ENCODE results near the gene STPG2.
"Not testable (repeated sequence)": the region's sequence is repeated elsewhere in the genome, so short reads cannot be mapped to it uniquely, and the experiment has no call there.

The STPG2 gene

DNA sequence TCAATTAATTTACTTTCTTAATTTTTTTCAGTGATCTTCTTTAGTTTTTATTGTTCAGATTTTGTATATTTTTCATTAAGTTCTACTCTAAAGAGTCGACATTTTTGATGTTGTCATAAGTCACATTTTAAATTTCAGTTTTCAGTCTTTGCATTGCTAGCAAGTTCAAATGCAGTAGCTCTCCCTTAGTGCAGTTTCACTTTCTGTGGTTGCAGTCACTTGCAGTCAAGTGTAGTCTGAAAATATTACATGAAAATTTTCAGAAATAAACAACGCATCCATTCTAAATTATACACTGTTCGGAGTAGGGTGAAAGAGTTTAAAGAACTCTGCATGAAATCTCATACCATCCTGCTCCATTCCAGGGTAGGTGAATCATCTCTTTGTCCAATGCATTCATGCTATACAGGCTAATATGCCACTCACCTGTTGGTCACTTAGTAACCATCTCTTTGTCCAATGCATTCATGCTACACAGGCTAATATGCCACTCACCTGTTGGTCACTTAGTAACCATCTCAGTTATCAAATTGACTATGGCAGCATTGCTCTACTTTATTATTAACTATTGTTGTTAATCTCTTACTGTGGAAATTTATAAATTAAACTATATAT lies 356.9 kb downstream of the STPG2 start:
- DNase-seq (ENCODE audit: low read depth) = no peak

DNA sequence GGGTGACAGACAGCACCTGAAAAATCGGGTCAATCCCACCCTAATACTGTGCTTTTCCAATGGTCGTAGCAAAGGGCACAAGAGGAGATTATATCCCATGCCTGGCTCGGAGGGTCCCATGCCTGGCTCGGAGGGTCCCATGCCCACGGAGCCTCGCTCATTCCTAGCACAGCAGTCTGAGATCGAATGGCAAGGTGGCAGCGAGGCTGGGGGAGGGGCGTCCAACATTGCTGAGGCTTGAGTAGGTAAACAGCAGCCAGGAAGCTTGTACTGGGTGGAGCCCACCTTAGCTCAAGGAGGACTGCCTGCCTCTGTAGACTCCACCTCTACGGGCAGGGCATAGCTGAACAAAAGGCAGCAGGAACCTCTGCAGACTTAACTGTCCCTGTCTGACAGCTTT lies 365.1 kb downstream of the STPG2 start:
- no peak for DNase-seq (ENCODE audit: low read depth)

DNA sequence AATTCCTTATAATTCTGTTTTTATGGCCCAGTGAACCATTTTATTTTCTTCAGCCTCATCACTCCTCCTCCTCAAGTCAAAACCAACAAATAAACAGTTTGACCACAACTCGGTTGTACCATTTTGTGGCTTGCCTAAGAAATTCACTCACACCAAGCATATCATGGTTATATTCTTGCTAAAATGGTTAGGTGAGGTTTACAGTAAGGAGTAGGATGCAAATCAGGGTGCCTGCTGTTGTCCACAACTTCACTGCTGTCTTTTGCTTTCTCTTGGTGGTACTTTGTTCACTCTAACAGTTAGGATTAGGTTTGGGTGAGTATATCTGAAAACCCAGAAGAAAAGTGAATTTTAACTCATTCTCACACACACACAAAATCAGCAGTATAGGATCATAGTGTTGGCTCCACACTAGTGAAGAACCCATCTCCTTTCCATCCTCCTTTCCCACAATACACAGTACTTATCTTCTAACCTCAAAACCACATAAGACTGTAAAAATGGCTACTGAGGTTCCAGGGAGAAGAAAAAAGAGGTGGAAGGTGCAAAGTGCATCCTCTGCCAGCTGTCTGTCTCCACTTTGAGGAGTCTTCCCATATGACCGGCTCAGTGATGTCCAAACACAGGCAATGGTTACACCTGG lies 368.8 kb downstream of the STPG2 start:
- DNase-seq (ENCODE audit: low read depth) = no peak

DNA sequence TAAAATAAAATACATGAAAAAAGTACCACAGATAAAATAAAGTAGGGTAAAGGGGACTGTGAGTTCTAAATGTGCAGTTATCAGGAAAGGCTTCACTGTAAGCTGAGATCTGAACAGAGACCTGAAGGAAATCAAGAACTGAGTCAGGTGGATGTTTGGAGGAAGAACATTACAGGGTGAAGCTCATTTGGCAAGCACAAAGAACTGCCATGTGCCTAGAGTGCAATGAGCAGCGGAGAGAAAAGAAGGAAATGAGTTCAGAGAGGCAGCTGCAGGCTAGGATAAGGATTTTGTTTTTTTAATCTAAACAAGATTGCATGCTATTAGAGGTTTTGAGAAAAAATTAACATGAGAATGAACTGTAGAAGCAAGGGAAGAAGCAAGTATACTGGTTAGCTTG lies 373.1 kb downstream of the STPG2 start:
- no peak for DNase-seq (ENCODE audit: low read depth)

DNA sequence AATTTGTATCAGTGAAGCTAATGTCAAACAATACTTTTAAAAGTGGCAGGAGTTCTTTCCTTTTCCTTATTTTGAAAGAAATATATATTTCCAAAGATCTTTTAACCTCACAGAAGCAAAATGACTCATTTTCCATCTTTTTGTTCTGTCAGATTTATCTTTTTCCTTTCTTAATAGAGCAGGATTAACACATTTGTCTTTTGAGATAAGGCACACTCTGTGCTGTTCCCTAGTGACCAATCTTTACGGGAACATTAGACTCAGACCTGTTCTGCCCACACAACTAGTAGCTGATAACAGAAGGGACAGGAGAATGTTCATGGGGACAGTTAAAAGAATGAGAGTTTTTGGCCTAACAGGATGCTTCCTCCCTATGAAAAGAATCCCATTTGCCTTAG lies 381.2 kb downstream of the STPG2 start:
- no peak for DNase-seq (ENCODE audit: low read depth)

DNA sequence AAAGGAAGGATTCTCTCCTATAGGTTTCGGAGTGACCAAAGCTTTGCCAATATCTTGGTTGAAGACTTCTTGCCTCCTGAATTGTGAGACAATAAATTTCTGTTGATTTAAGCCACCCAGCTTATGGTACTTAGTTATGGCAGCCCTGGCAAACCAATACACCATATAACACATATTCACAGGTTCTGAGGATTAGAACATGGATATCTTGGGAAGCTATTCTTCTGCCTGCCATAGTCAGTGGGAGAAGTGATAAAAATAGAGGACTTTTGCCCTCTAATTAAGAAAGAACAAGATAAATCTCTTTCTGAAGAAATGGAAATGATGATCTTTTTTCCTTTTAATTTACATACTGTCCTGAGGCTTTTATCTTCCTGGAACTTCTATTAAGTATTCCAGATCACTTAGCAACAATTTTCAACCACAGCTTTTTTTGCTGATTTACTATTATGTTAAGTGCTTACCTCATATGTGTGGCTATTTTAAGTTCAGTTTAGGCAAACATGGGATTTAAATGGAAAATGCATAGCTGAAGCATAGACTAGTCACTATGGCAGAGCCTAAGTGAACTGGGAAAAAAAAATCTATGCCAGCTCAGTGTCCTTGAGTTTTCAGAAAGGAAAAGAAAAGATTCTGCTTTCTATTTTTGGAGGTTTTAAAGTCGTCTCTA lies 381.7 kb downstream of the STPG2 start:
- DNase-seq (ENCODE audit: low read depth) = no peak

DNA sequence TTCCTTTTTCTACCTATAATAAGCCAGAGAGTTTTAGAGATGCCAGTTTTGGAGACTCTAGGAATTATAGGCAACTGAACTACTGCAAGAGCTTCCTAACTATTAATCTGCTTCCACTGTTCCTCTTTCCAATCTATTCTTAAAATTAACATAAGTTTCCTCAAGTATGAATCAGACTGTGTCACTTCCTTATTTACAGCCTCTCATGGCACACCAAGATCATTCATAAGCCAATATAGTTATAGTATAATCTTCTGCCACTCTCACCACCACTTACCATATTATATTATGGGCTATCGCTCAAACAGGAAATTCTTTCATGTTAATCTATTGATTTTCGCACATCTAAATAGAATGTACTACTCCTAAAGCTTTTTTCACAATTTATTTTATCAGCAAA lies 383.5 kb downstream of the STPG2 start:
- no peak for DNase-seq (ENCODE audit: low read depth)

DNA sequence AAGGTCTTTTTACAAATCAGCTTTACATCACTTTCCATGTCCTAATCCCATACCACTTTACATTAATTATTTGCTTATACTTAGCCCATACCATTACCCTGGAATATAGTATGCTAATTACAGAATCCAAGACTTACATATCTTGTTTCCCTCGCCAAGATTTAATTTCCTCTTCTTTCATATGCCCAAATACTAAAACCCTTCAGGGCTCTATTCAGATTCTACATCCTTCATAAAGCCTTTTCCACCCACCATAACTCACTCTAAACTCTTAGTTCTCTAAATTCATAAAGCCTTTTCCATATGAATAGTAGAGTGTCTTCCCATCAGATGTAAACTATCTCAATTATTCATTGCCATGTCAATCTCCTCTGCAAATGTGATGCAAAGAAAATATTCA lies 390.7 kb downstream of the STPG2 start:
- no peak for DNase-seq (ENCODE audit: low read depth)

DNA sequence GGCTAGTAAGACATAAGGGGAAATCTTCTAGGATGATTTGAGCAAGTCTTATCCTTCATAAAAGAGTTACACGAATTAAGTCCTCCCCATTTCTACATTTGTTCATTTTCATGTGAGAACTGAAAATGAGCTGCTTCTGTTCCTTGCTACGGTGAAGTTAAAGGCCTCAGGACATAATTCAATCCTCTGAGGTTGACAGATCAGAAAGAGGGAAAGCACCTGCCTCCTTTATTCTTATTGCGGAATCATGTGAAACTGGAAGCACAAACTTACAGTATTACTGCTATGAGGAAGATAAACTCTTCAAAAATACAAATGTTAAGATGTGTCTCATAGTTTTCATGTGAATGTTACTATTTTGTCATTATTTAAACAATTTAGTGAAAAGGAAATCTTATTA lies 395.3 kb downstream of the STPG2 start:
- DNase-seq (ENCODE audit: low read depth) = no peak

DNA sequence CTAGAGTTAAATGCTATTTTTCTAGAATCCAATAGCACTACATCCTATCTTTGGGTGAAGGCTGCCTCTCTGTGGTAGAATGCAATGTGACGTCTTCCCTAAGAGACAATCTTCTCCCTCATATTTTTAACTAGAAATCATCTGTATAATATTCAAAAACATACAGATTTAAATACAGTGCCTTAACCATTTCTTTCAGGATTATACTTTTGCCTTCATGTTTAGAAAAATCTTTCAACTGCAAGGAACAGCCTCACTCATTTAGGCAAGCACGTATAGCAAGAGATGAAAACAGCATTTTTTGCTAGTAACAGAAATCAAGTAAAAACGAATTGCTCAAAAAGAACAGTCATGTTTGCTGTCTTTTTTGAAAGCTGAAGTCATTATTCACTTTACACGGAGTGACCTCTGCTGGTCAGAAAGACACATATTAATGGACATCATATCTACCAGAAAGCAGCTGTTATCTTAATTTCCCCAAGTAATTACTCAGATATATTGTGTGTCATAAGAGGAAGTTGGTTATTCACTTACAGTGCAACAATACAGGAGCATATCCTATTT lies 422.3 kb downstream of the STPG2 start:
- no peak for DNase-seq (ENCODE audit: low read depth)

DNA sequence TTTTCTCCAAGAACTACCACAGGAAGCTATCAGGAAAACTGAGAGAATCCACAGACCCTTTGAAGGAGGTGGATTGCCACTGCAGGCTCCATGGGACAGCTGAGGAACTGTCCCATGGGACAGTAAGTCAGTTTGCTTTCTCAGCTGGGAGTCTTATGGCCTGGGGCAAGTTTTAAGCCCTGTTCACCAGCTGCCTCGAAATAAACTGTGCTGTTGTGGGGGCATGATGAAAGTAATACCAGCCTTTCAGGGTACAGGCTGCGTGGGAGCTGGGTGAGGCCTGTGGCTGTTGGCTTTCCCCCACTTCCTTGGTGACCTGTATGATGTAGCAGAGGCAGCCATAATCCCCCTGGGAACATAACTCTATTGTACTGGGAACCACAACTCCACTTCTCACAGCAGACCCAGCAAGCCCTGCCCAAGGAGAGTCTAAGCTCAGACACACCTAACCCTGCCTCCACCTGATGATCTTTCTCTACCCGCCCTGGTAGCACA lies 452.1 kb downstream of the STPG2 start:
- DNase-seq (ENCODE audit: low read depth) = no peak

DNA sequence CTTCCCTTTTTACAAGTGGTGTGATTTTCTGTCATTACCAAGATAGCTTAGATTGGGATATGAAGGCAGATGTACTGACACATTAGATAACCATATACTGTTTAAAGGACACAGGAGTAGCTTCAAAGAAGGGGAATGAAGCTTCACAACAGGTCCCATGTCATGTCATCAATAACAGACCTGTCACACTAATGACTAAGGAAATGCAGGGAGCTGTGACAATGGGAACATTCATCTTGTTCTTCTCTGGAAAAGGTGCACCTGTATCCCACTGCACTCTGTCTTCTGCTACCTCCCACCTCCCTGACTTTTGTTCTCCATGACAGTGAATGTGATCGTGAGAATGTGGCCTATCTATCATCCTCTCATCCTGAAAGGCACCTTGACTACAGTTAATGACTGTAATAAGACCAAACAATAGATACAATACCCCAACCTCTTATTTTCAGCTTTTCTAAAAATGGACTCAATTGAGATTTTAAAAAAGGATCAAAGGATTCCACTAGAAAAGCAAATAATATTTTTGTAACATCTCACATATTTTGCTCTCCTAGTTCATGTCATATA lies 472.5 kb downstream of the STPG2 start:
- no peak for DNase-seq (ENCODE audit: low read depth)

DNA sequence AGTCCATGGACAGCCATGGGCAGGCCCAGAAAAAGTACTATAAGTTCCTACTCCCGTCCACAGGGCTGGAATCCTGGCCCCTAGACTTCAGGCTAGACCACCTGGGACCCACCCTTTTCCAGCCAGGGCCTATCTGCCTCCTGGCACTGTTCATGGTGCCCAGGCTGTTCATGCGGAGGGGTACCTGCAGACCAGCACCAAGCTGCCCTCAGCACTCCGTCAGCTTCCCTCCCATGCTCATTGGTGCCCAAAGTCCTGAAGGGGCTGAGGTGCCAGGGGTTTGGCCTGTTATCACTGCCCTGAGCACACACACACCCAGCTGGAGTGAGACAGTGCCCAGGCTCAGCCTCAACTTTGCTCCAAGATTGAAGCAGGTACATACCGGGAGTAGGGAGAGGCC lies 477.7 kb downstream of the STPG2 start:
- DNase-seq (ENCODE audit: low read depth) = no peak

DNA sequence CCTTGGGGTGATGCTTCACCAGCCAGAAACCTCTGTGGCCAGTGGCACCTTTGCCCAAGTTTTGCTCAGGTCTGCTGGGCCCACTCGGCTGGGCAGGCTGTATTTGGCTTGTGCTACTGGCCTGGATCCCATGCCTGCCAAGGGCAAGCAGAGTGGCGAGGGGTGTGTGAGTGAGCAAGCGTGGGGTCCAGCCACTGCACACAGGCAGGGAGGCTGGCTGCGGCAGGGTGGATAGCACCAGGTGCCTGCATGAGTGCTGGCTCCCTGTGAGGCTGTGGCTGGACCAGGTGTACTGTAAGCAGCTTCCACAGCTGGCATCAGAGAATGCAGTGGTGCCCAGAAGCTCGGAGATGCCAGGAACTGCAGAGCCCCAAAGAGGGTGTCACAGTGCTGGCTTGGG lies 478.5 kb downstream of the STPG2 start:
- no peak for DNase-seq (ENCODE audit: low read depth)

DNA sequence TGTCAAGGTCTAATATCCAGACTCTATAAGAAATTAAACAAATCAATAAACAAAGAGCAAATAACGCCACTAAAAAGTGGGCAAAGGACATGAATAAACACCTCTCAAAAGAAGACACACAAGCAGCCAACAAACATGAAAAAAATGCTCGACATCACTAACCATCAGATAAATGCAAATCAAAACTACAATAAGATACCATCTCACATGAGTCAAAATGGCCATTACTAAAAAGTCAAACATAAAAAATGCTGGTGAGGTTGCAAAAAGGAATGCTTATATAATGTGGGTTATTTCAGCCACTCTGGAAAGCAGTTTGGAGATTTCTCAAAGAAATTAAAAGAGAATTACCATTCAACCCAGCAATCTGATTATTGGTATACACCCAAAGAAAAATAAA lies 481.1 kb downstream of the STPG2 start:
- no peak for DNase-seq (ENCODE audit: low read depth)

DNA sequence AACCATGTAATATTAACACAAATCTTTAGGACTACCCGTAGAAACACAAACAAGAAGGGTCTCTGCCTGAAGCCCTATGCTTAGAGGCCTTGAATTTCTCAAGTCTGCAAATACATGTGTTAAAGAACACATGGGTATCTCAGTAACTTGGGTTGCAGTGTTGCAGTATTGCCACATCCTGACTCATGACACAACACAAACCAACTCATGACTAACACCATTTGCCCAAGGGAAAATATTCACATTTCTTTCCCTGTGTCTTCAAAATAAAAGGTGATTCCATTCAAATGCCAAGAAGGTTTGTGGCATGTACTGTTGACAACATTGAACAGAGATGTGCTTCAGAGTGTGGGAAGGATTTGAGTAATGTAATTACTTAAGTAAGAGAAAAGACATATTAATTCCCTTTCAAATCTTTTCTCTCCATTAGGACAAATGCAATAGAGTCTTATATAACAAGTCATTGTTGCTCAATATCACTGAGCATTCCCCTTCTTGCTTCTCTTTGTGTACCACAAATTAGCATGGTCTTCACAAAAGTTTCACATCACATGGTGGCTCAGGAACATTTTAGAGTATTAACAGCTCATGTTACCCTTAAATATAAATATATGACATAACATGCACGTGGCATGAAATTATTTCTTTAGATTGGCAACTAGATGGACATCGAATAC lies 487.1 kb downstream of the STPG2 start:
- DNase-seq (ENCODE audit: low read depth) = no peak

DNA sequence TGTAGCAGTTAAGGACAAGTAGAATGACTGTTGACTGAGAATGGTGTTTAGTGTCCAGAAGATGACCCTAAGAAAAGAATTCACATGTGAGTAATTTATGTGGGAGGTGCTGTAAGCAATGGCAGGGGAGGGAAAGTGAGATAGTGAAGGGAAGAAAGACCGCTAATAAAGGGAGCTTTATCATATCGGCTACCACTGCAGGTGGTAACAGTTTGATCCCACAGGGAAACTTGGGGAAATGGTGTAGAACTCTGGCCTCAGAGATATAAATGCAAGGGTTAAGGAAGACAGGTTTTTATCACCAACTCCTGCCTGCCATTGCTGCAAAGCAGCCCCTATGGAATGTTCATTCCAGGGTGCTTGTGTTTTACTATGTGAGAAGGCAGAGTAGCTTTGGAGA lies 489.6 kb downstream of the STPG2 start:
- DNase-seq (ENCODE audit: low read depth) = no peak

DNA sequence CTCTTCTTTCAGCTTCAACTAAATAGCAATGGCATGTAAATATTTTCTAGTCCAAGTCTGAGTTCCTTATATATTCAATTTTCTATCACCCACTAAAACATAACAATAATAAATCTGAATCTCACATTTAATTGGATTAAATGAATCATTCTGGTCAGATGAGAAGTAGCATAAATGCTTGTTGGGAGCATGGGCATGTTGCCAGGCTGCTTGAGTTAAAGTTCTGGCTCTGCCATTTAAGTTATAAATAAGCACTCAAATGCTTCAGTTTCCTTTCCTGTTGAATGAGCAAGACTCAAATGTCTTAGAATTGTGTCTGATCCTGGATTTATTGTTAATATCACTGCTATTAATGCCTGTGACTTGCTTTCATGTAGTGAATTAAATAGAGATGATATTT lies 496.3 kb downstream of the STPG2 start:
- DNase-seq (ENCODE audit: low read depth) = no peak

DNA sequence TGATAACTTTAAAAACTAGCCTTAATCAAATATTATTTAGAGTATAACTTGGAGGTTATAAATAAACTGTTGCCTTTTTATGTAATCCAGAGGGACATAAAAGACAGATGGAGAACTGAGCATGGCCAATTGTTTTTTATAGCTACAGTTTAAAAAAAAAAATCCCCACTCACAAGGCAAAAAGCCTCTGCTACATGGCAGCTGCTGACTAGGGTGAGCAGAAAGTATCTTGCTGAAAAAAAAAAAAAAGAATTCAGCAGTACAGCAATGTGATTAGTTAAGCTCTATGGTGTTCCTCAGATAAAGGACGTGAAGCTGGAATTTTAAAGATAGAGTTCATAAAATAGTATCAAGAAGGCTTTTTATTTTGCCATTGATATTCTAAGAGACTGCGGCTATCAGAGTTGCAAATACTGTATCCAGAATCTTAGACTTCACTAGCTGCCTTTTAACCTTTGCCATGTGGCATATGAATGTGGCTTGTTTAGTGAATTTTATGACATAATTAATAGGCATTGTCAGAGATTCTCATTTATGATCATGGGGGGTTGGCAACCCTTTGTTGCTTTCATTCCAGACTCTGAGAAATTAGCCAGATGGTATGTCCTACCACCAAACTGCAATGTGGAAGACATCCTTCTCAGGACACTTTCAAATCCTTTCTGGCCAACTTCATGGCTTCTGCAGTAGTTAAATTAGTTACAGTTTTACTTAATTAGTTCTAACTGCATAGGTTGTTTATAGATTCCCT lies 498.0 kb downstream of the STPG2 start:
- DNase-seq (ENCODE audit: low read depth) = no peak

DNA sequence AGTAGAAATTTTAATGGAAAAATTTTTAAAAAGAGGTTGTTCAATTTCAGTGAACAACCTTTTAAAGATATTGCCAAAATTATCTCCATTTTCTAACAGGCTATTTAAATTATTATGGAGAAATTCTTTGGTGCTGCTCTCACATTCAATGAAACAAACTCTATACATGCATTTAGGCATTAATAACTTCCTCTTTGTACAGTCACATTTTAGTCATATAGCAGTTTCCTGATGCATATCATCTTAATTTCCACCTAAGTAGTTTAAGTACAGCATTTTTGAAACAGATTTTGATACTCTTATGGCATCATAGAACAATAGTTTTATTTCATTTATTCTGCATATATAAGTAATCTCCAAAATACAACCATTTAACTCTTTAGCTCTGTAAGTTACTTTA lies 500.1 kb downstream of the STPG2 start:
- no peak for DNase-seq (ENCODE audit: low read depth)

DNA sequence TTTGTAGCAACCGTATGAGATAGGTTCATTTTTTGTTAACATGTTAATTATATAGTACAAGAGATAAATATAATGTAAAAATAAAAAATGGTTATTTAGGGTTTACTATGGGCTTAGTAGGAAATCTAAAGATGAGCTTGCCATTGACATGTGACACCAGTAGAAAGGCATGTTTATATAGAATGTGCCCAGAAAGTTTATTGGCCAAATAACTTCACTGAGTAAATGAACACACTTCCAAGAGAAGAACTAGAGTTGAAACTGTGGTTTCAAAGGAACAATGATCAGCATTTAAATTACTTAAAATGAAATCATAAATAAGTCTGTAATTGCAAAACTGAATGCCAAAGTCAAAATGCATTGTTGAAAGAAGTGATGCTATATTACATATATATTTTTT lies 503.3 kb downstream of the STPG2 start:
- DNase-seq (ENCODE audit: low read depth) = no peak

DNA sequence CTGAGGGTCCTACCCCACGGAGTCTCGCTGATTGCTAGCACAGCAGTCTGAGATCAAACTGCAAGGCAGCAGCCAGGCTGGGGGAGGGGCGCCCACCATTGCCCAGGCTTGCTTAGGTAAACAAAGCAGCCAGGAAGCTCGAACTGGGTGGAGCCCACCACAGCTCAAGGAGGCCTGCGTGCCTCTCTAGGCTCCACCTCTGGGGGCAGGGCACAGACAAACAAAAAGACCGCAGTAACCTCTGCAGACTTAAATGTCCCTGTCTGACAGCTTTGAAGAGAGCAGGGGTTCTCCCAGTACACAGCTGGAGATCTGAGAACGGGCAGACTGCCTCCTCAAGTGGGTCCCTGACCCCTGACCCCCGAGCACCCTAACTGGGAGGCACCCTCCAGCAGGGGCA lies 509.4 kb downstream of the STPG2 start:
- DNase-seq (ENCODE audit: low read depth) = not testable (repeated sequence)
